HG03378 (cell line): ENCODE results near the gene CFTR.

ENCODE experiments used
- ATAC-seq: cut with Tn5 transposase; IDR thresholded peaks from one replicate; pipeline ENCODE4 v1.9.1; 2021; ENCODE audit warnings: mild to moderate bottlenecking, moderate library complexity; ENCODE audit not compliant: unreplicated experiment

The CFTR gene

DNA sequence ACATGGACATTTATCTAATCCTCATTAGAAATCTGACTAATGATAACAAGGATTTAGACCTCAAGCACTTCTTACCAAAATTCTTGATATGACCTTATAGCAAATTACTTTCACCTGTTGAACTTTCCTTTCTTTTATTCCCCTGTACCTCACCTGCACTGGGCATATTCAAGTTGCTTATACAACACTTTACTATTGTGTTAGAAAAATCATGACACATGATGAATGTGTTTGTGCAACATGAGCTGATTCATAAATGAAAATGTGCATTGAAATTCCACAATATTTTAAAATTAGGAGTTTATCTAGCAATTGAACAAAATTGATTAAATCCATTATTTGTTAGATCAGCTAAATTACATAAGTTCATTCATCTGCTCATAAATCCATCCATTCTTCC lies 160.6 kb downstream of the CFTR start:
- no peak for ATAC-seq

GRCh38 chr7:117645481-117646165 lies 165.8 kb downstream of the CFTR start:
- ATAC-seq = no peak

DNA sequence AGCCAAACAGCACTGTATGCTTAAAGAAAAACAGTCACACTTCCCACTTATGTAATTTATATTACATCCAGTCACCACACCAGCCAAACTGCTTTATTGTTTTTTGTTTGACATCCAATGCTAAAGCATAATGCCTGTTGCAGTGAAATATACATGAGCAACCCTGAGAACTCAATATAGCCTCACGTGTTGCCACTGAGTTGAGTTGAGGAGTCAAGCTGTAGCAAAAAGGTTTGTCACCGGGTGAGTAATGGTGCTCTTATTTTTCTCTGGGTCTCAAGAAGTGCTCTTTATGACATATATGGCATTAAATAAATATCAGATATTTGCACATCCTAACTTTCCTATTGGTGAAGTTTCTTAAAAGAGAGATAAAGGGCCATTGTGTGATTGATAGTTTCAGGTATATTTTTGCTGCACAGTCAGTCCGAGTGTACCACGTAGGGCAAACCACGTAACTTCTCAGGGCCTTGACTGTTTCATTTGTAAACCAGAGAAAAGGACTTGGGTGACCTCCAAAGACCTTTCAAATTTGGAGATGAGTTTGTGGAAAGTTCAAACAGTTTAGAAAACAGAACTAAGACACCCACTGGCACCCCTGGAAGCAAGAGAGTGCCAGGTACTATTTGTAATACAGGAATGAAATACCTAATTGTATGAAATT lies 168.5 kb downstream of the CFTR start:
- peak; percentile 46 for ATAC-seq

DNA sequence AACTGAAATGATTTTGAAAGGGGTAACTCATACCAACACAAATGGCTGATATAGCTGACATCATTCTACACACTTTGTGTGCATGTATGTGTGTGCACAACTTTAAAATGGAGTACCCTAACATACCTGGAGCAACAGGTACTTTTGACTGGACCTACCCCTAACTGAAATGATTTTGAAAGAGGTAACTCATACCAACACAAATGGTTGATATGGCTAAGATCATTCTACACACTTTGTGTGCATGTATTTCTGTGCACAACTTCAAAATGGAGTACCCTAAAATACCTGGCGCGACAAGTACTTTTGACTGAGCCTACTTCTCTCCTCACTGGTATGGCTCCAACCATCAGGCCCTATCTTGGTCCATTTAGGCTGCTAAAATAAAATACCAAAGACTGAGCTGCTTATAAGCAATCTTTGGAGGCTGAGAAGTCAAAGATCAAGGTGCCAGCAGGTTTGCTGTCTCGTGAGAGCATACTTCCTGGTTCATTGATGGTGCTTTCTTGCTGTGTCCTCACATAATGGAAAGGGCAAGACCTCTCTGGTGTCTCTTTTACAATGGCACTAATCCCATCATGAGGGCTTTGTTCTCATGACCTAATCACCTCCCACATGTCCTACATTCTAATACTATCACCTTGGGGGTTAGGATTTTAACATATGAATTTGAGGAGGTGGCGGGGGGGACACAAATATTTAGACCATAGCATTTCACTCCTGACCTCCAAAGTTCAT lies 173.3 kb downstream of the CFTR start:
- no peak for ATAC-seq

DNA sequence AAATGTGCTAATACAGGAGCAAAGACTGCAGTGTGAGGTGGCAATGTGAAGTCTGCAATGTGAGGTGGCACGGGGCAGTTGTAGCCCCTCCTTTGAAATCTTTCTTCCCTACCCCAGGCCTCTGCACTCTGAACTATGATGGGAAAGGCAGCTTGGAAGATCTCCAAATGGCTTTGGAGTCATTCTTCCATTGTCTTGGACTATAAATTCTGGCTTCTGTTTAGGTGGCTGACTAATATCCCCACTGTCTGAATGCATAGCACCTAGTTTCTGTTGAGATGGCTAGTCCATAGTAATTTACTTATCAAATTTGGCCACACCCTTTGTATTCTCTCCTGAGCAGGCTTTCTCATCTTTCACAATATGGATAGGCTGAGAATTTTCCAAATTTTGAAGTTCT lies 175.0 kb downstream of the CFTR start:
- ATAC-seq = no peak

DNA sequence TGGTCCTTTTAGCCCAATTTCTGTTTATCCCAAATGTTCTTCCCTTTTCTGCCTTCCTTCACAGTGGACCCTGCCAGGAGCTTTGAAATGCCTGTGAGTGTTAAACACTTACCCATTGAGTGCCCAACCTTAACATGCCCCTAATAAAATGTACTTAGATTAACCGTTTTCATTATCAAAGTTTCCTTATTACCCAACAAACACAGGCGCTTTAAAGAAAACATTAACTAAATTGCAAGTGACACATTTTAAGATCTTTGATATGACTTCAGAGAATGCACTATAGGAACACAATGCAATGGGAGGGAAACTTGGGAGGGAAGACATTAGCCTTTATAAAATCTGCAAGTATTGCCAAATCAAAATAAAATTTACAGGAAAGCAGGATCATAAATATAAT lies 177.0 kb downstream of the CFTR start:
- ATAC-seq = no peak

- no peak for ATAC-seq
Measured at GRCh38 chr7:117659531-117660011, 179.7 kb downstream of the CFTR start.

GRCh38 chr7:117661328-117661727 lies 181.5 kb downstream of the CFTR start:
- ATAC-seq = no peak

DNA sequence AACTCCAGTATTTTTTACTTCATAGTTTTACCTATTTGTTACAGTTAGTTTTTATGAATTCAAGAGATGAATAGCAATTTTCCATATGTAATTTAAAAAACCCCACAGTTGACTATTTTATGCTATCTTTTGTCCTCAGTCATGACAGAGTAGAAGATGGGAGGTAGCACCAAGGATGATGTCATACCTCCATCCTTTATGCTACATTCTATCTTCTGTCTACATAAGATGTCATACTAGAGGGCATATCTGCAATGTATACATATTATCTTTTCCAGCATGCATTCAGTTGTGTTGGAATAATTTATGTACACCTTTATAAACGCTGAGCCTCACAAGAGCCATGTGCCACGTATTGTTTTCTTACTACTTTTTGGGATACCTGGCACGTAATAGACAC lies 184.2 kb downstream of the CFTR start:
- ATAC-seq = no peak

DNA sequence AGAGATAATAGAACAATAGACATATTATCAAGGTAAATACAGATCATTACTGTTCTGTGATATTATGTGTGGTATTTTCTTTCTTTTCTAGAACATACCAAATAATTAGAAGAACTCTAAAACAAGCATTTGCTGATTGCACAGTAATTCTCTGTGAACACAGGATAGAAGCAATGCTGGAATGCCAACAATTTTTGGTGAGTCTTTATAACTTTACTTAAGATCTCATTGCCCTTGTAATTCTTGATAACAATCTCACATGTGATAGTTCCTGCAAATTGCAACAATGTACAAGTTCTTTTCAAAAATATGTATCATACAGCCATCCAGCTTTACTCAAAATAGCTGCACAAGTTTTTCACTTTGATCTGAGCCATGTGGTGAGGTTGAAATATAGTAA lies 185.5 kb downstream of the CFTR start:
- ATAC-seq = no peak

GRCh38 chr7:117666031-117666430 lies 186.2 kb downstream of the CFTR start:
- no peak for ATAC-seq

- ATAC-seq = no peak
Measured at GRCh38 chr7:117666689-117667088, 186.9 kb downstream of the CFTR start.

- no peak for ATAC-seq
Measured at GRCh38 chr7:117667456-117667855, 187.6 kb downstream of the CFTR start.

DNA sequence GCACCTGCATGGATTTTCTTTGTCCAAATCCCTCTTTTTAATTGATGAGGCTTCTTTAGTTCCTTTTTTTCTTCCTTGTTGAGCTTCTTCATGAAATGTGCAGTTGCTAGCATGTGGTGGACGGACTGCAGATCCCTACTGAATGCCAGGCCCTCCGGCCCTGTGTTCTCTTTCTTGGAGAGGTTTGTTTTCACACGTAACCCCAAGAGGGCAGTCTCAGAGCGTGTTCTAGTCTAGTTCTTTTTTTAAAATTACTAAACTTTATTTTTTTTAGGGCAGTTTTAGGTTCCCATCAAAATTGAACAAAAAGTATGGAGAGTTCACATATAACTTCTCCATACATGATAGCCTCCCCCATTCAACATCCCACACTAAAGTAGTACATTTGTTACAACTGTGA lies 190.0 kb downstream of the CFTR start:
- ATAC-seq = no peak

- ATAC-seq = no peak
Measured at GRCh38 chr7:117672453-117672852, 192.6 kb downstream of the CFTR start.

DNA sequence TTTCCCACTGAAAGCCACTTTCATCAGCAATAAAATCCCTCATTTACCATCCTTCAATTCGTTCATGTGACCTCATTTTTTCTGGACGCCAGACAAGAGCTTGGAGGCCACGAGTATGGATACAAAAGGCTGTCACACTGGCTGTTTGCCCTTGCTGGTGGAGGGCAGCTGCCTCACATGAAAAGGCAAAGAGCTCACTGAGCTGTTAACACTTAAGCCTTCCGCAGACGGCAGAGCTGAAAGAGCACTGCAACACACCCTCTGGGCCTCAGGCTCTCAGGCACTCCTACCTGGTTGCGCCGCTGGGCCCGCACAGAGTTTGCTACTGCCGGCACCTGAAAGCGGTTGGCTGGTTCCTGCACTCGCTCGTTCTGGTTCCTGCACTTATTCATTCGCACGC lies 193.5 kb downstream of the CFTR start:
- no peak for ATAC-seq

DNA sequence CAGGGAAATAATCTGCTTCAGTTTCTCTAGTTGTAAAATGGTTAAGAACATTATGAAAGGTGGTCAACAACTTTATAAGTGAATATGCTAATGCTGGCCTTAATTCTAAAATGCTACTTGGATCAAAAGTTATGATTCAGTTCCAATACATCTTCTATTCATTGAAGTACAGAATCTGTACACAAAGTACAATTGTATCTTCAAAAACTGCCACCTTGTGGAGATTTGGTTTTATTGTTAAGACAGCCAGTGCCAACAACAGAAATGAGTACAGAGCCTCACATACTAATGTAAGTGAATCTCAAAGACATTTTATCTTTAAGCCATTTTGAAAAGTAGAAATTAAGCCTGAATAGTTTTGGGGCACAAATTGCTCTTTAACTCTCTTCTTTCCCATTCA lies 194.0 kb downstream of the CFTR start:
- ATAC-seq = peak; percentile 74

GRCh38 chr7:117674617-117675016 lies 194.8 kb downstream of the CFTR start:
- ATAC-seq = no peak

GRCh38 chr7:117675497-117676435 lies 195.9 kb downstream of the CFTR start:
- ATAC-seq = no peak

- ATAC-seq = no peak
Measured at GRCh38 chr7:117679120-117679519, 199.3 kb downstream of the CFTR start.
